ENCODE measurements around the gene STX8. TPM values are rescaled to one million over a fixed set of nuclear protein-coding genes. Genes with fewer than 3 reads are reported as not detected.

Gene STX8
- total RNA-seq, 1 donor from 2014 or later = 61.6 TPM

- Mint-ChIP-seq H3K4me3 (ENCODE audit: unreplicated experiment) (no peak overlapping the region), H3K27ac (ENCODE audit: unreplicated experiment) (no peak overlapping the region), H3K9me3 (ENCODE audit: unreplicated experiment) (no peaks in the 10 kb centered on the region), H3K27me3 (ENCODE audit: unreplicated experiment) (peaks cover 27% of the 10 kb centered on the region), H3K4me1 (ENCODE audit: unreplicated experiment) (no peaks in the 10 kb centered on the region), H3K36me3 (ENCODE audit: unreplicated experiment) (peaks cover 3% of the 10 kb centered on the region)
- no peak for TF ChIP-seq CTCF (IDR thresholded peaks at IDR 0.05)
- DNase-seq (ENCODE audit: extremely low spot score, unreplicated experiment) = no peak
These were observed 370.8 kb downstream of the STX8 start for GRCh38 chr17:9204637-9205329.

- peaks cover 27% of the 10 kb centered on the region for H3K27me3 Mint-ChIP-seq (ENCODE audit: unreplicated experiment)
- TF ChIP-seq CTCF (IDR thresholded peaks at IDR 0.05) = no peak
- H3K27ac Mint-ChIP-seq (ENCODE audit: unreplicated experiment) = no peak overlapping the region
- H3K4me1 Mint-ChIP-seq (ENCODE audit: unreplicated experiment) = no peaks in the 10 kb centered on the region
- H3K36me3 Mint-ChIP-seq (ENCODE audit: unreplicated experiment) = no peaks in the 10 kb centered on the region
- H3K4me3 Mint-ChIP-seq (ENCODE audit: unreplicated experiment) = no peak overlapping the region
- DNase-seq (ENCODE audit: extremely low spot score, unreplicated experiment) = no peak
- H3K9me3 Mint-ChIP-seq (ENCODE audit: unreplicated experiment) = no peaks in the 10 kb centered on the region
These were observed 371.7 kb downstream of the STX8 start for GRCh38 chr17:9203771-9204425.

GRCh38 chr17:9202532-9202931 is 373.1 kb downstream of the STX8 start:
- no peak for DNase-seq (ENCODE audit: extremely low spot score, unreplicated experiment)
- Mint-ChIP-seq H3K4me1 (ENCODE audit: unreplicated experiment) (no peaks in the 10 kb centered on the region), H3K27ac (ENCODE audit: unreplicated experiment) (no peak overlapping the region), H3K36me3 (ENCODE audit: unreplicated experiment) (no peaks in the 10 kb centered on the region), H3K9me3 (ENCODE audit: unreplicated experiment) (no peaks in the 10 kb centered on the region), H3K4me3 (ENCODE audit: unreplicated experiment) (no peak overlapping the region), H3K27me3 (ENCODE audit: unreplicated experiment) (peaks cover 30% of the 10 kb centered on the region)
- TF ChIP-seq CTCF (IDR thresholded peaks at IDR 0.05) = no peak

GRCh38 chr17:9200699-9201359 is 374.8 kb downstream of the STX8 start:
- DNase-seq (ENCODE audit: extremely low spot score, unreplicated experiment) = no peak
- Mint-ChIP-seq H3K27ac (ENCODE audit: unreplicated experiment) (no peak overlapping the region), H3K4me3 (ENCODE audit: unreplicated experiment) (no peak overlapping the region), H3K27me3 (ENCODE audit: unreplicated experiment) (peaks cover 27% of the 10 kb centered on the region), H3K9me3 (ENCODE audit: unreplicated experiment) (no peaks in the 10 kb centered on the region), H3K36me3 (ENCODE audit: unreplicated experiment) (no peaks in the 10 kb centered on the region), H3K4me1 (ENCODE audit: unreplicated experiment) (peaks cover 12% of the 10 kb centered on the region)
- no peak for TF ChIP-seq CTCF (IDR thresholded peaks at IDR 0.05)

Other genes with a start within 250 kb of the STX8 start
- gene CFAP52, start 822 bp upstream of the STX8 start, total RNA-seq = not detected in 2 replicates
- gene USP43, start 69.7 kb upstream of the STX8 start, total RNA-seq = 3.8 TPM in 2 replicates
- not detected in 2 replicates for gene DHRS7C, start 215.8 kb upstream of the STX8 start, total RNA-seq
- not detected in 2 replicates for gene GSG1L2, start 246.3 kb upstream of the STX8 start, total RNA-seq